ENCODE measurements around the gene ST8SIA3. TPM values are rescaled to one million over a fixed set of nuclear protein-coding genes. Genes with fewer than 3 reads are reported as not detected.
A peak's percentile ranks its signal among the peaks of the same experiment; 100 is the strongest.

ST8SIA3 gene
- total and polyA plus RNA-seq, 12 donors: not detected

DNA sequence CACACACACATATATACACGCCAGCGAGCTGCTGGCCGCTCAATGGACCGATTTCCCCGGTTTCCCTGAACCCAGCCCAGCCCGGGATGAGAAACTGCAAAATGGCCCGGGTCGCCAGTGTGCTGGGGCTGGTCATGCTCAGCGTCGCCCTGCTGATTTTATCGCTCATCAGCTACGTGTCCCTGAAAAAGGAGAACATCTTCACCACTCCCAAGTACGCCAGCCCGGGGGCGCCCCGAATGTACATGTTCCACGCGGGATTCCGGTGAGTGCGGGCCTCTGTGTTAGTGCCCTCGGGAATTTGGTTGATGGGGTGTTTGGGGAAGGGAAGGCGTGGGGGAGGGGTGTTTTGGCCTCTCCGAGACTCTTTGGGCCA lies 392 bp downstream of the ST8SIA3 start:
- intact Hi-C loops (cut with DNase I): no loop called here
- Histone ChIP-seq H3K9me3 (no peaks in the 10 kb centered on the region), H3K27me3 (peaks cover 7 to 91% (median 78%) of the 10 kb centered on the region in 7 donors), H3K4me1 (peaks cover 0 to 13% (median 0%) of the 10 kb centered on the region in 9 donors), H3K36me3 (no peaks in the 10 kb centered on the region), H3K27ac (no peak overlapping the region), H3K4me3 (no peak overlapping the region)
- 1 to 2% methylated on average over 23 of the region's 23 CpGs for WGBS, 2 donors
- DNase-seq (no peak), ATAC-seq (no peak)
- TF ChIP-seq, protein P1, sequence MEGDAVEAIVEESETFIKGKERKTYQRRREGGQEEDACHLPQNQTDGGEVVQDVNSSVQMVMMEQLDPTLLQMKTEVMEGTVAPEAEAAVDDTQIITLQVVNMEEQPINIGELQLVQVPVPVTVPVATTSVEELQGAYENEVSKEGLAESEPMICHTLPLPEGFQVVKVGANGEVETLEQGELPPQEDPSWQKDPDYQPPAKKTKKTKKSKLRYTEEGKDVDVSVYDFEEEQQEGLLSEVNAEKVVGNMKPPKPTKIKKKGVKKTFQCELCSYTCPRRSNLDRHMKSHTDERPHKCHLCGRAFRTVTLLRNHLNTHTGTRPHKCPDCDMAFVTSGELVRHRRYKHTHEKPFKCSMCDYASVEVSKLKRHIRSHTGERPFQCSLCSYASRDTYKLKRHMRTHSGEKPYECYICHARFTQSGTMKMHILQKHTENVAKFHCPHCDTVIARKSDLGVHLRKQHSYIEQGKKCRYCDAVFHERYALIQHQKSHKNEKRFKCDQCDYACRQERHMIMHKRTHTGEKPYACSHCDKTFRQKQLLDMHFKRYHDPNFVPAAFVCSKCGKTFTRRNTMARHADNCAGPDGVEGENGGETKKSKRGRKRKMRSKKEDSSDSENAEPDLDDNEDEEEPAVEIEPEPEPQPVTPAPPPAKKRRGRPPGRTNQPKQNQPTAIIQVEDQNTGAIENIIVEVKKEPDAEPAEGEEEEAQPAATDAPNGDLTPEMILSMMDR (IDR thresholded peaks at IDR 0.05): no peak

DNA sequence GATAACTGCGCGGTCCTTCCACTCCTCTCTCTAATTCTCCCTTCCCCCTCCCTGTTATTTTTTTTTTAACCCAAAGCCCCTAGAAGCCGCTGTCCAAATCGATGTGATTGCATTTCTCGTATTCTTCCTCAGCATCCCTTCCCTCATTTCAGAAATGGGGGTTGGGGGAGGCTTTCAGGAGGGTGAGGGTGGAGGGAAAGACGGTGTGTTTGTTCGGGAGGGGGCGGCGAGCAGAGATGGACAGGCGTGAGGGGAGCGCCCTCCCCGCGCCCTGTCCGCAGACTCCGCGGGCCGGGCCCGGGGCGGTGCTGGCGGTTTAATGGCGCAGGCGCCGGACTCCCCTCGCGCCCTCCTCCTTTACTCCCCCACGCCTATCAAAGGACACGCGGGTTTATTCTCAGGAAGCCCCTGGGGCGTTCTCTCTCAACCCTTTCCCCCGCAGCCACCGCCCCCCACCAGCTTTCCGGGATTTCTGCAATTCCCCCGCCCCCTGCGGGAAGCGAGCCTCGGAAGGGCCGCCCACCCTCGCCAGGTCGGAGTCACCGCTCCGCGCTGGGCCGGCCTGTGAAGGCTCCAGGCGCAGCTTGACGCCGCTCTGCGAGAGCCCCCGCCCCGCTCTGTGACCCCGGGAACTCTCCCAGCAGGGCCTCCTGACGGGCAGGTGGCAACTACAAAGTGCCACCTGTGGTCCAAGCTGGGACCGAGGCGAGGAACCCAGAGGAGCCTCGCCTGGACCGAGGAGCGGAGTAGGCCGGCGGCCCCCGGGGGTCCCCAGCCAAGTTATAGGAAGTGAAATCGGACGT lies 981 bp downstream of the ST8SIA3 start:
- Histone ChIP-seq H3K9me3 (no peaks in the 10 kb centered on the region), H3K27me3 (peaks cover 7 to 96% (median 81%) of the 10 kb centered on the region in 7 donors), H3K4me3 (no peak overlapping the region), H3K27ac (no peak overlapping the region), H3K4me1 (peaks cover 0 to 13% (median 0%) of the 10 kb centered on the region in 9 donors), H3K36me3 (no peaks in the 10 kb centered on the region)
- WGBS, 2 donors: 1 to 3% methylated on average over 61 of the region's 61 CpGs
- intact Hi-C loops (cut with DNase I): no loop called here
- ATAC-seq: peak in 4 of 8 donors; percentile 8 to 55 (median 26)
- DNase-seq: no peak
- TF ChIP-seq, protein P1 (IDR thresholded peaks at IDR 0.05): no peak

DNA sequence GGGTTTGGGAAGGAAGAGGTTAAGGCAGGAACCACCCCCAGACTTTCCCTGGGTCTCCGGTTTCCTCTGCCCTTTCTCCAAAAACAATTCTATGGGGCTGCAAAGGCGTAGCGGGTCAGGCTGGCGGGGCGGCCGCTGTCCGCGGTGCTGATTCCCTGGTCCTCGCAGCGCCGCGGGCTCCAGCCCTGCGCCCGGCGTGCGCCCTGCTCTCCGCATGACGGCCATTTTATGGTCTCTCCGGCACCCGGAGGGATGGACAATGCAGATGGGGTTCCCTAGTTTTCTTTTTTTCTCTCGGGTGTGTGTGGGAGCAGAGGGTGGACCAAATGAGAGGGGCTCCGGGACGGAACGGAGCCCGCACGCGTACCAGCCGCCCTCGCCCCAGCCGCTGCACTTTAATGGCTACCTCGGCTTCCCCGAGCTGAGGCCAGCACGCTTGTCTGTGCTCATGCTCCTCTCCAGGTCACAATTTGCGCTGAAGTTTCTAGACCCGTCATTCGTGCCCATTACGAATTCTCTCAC lies 1.6 kb downstream of the ST8SIA3 start:
- Histone ChIP-seq H3K9me3 (no peaks in the 10 kb centered on the region), H3K4me3 (no peak overlapping the region), H3K36me3 (no peaks in the 10 kb centered on the region), H3K4me1 (peaks cover 0 to 13% (median 0%) of the 10 kb centered on the region in 9 donors), H3K27me3 (peaks cover 7 to 95% (median 86%) of the 10 kb centered on the region in 7 donors), H3K27ac (no peak overlapping the region)
- TF ChIP-seq, protein P1 (IDR thresholded peaks at IDR 0.05): no peak
- peak; percentile 46 to 90 (median 84) for ATAC-seq
- peak; percentile 19 to 40 for DNase-seq
- WGBS, 2 donors: 2 to 4% methylated on average over 37 of the region's 37 CpGs
- intact Hi-C loops (cut with DNase I): no loop called here

DNA sequence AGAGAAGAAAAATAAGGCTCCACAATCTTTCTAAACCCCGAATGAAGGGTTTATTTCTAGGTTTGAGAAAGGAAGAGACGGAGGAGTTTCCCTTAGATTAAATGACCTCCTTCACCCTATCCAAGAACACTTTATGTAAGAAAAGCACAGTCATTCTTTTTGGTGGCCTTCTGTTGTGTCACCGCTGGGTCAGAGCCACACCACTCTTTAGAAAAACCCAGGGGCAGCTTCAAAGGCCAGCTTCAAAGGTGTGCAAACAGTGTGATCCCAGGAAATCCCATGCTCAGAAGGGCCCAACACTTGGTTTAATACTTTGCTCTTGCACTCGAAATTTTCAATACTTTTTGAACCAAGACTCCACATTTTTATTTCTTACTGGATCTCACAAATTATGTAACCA lies 7.1 kb downstream of the ST8SIA3 start:
- DNase-seq: no peak
- Histone ChIP-seq H3K4me1 (no peaks in the 10 kb centered on the region), H3K4me3 (no peak overlapping the region), H3K9me3 (no peaks in the 10 kb centered on the region), H3K36me3 (no peaks in the 10 kb centered on the region), H3K27ac (no peak overlapping the region), H3K27me3 (peaks cover 0 to 76% (median 35%) of the 10 kb centered on the region in 7 donors)
- intact Hi-C loops (cut with DNase I): no loop called here
- ATAC-seq: no peak
- 59 to 61% methylated on average over 4 of the region's 4 CpGs for WGBS, 2 donors
- TF ChIP-seq, protein P1 (IDR thresholded peaks at IDR 0.05): no peak

Measured in heart right ventricle (tissue), 16 donors.